HepG2 (cell line): ENCODE measurements around the gene DCDC2C. TPM values are rescaled to one million over a fixed set of nuclear protein-coding genes. Genes with fewer than 3 reads are reported as not detected.

ENCODE experiments used
- ATAC-seq: fragments of 200-7000 bp; cut with Tn5 transposase; 3 replicates; pipeline ENCODE4 v1.9.1; 2020; ENCODE audit warnings: mild to moderate bottlenecking, moderate library complexity
- BruUV-seq: library from RNA; stranded (reverse); fragments of 400-500 nt; replicated peaks from 2 replicates; lab custom pipeline; 2021; lab: Mats Ljungman, UMichigan
- CTCF ChIA-PET: fragments of 300-600 bp; formaldehyde crosslinking; extraction: SDS; loops from one replicate; lab custom pipeline; 2021; ENCODE audit warnings: low total read pairs, inconsistent platforms, low intra/inter-chr PET ratio; lab: Yijun Ruan, JAX
- POLR2A ChIA-PET: fragments of 350-600 bp; sonication (Branson Sonifier 250); formaldehyde crosslinking; loops from one replicate; lab custom pipeline; 2020; ENCODE audit warnings: antibody characterized with exemption, inconsistent platforms; lab: Yijun Ruan, JAX
- DNase-seq: peaks from one replicate; pipeline ENCODE4 v3.0.0-alpha.2; 2015; ENCODE audit warnings: low spot score
- FAIRE-seq: peaks from 3 replicates; lab custom pipeline; 2011; peaks lifted over from hg19 to GRCh38; lab: Jason Lieb, UNC
- H2AFZ ChIP-seq: one replicate; pipeline ENCODE4 v1.6.1; 2011; ENCODE audit warnings: low read length, inconsistent platforms
- H3K27ac ChIP-seq: fragments of 300-600 bp; 3 replicates; pipeline ENCODE4 v1.8.0; 2011; ENCODE audit warnings: mixed run types, mild to moderate bottlenecking, mixed read lengths, low read length, inconsistent platforms; ENCODE audit not compliant: insufficient read depth; ENCODE audit errors: extremely low read length
- H3K27me3 ChIP-seq, 2 experiments: fragments of 200-600 bp in 1 of 2; 2 replicates in 1 of 2; 3 replicates in 1 of 2; pipeline versions ENCODE4 v1.6.0 to v1.8.0; 2011; ENCODE audit warnings: low read length in 2 of 2, mild to moderate bottlenecking in 2 of 2, moderate library complexity in 2 of 2, inconsistent platforms in 1 of 2; ENCODE audit not compliant: insufficient read depth in 2 of 2, control insufficient read depth in 1 of 2
- H3K36me3 ChIP-seq, 2 experiments: fragments of 200-600 bp in 1 of 2; replicated peaks in 1 of 2; 2 replicates in 1 of 2; 3 replicates in 1 of 2; pipeline versions ENCODE4 v1.5.1 to v1.8.0; 2011; ENCODE audit warnings: low read length in 2 of 2, inconsistent platforms in 1 of 2; ENCODE audit not compliant: insufficient read depth in 2 of 2, control insufficient read depth in 1 of 2
- H3K4me1 ChIP-seq: 2 replicates; pipeline ENCODE4 v1.5.1; 2012; ENCODE audit warnings: low read length, inconsistent platforms; ENCODE audit not compliant: insufficient read depth
- H3K4me2 ChIP-seq: 2 replicates; pipeline ENCODE4 v1.6.0; 2011; ENCODE audit warnings: low read depth, low read length, inconsistent platforms
- H3K4me3 ChIP-seq, 3 experiments: fragments of 200-600 bp in 1 of 3; sonication (generic), shearing (Covaris generic) in 1 of 3; replicated peaks in 1 of 3; 2 replicates each; pipeline ENCODE4 v1.5.1; 2011 to 2016; ENCODE audit warnings: low read length in 3 of 3, inconsistent platforms in 2 of 3, low read depth in 2 of 3, mild to moderate bottlenecking in 2 of 3, control low read depth in 1 of 3, mixed read lengths in 1 of 3; ENCODE audit not compliant: insufficient read depth in 1 of 3
- H3K79me2 ChIP-seq: one replicate; pipeline ENCODE4 v1.6.1; 2011; ENCODE audit warnings: low read length, inconsistent platforms; ENCODE audit not compliant: insufficient read depth
- H3K9ac ChIP-seq: 2 replicates; pipeline ENCODE4 v1.6.0; 2011; ENCODE audit warnings: mild to moderate bottlenecking, low read depth, low read length, inconsistent platforms; ENCODE audit not compliant: insufficient read depth
- H3K9me3 ChIP-seq: 2 replicates; pipeline ENCODE4 v1.5.1; 2012; ENCODE audit warnings: mild to moderate bottlenecking, low read length
- H4K20me1 ChIP-seq: 2 replicates; pipeline ENCODE4 v1.6.0; 2011; ENCODE audit warnings: inconsistent platforms, mild to moderate bottlenecking, low read length, moderate library complexity; ENCODE audit not compliant: insufficient read depth
- AGO2 ChIP-seq: fragments of 200-400 bp; formaldehyde crosslinking; optimal IDR thresholded peaks from 2 replicates; pipeline ENCODE3; 2017; ENCODE audit warnings: mild to moderate bottlenecking, low read depth, low read length, moderate library complexity
- HNRNPH1 ChIP-seq: fragments of 200-400 bp; formaldehyde crosslinking; optimal IDR thresholded peaks from 2 replicates; pipeline ENCODE3; 2017; ENCODE audit warnings: mild to moderate bottlenecking, low read depth, low read length
- HNRNPUL1 ChIP-seq: fragments of 200-400 bp; formaldehyde crosslinking; IDR thresholded peaks from 2 replicates; pipeline ENCODE4 v1.6.1; 2017; ENCODE audit warnings: low read depth, mild to moderate bottlenecking, low read length, moderate library complexity
- IKZF4 ChIP-seq: sonication (generic); formaldehyde crosslinking; IDR thresholded peaks from 2 replicates; pipeline ENCODE4 v1.5.1; 2020; ENCODE audit warnings: borderline replicate concordance, mild to moderate bottlenecking, low read depth, missing genetic modification reagents; ENCODE audit errors: not compliant biosample characterization
- ZNF572 ChIP-seq: sonication (generic); formaldehyde crosslinking; IDR thresholded peaks from 2 replicates; pipeline ENCODE4 v1.5.1; 2020; ENCODE audit warnings: mild to moderate bottlenecking, missing genetic modification reagents
- ZNF703 ChIP-seq: sonication (generic); formaldehyde crosslinking; IDR thresholded peaks from 2 replicates; pipeline ENCODE4 v1.5.1; 2020; ENCODE audit warnings: missing genetic modification reagents, mild to moderate bottlenecking, moderate library complexity, borderline replicate concordance
- WGBS: methylation state at CpG from one replicate; pipeline ENCODE4 v1.1.6; 2017; ENCODE audit warnings: low lambda C conversion rate; 5-methylcytosine and 5-hydroxymethylcytosine counted together
- in situ Hi-C: cut with HindIII; loops from 2 replicates; pipeline ENCODE4 v1.10.0; 2017; ENCODE audit warnings: low pct_unique_long_range_greater_than_20kb; ENCODE audit not compliant: extremely low pct_ligation_motif_present
- intact Hi-C: fragments of 100-400 bp; cut with micrococcal nuclease; formaldehyde crosslinking; loops from one replicate; pipeline ENCODE4 v1.10.0; 2022; ENCODE audit not compliant: unreplicated experiment
- polyA plus RNA-seq, 8 experiments: library from polyadenylated mRNA; depleted of rRNA in 3 of 8; stranded (reverse) in 7 of 8; unstranded in 1 of 8; fragments of >200 nt; fragmentation: Illumina TruSeq in 4 of 8; extraction: Trizol in 4 of 8; gene quantifications; 2 replicates each; pipeline versions ENCODE4 v1.2.1 to v1.2.3, GENCODE V29; 2011 to 2016; ENCODE audit warnings: low read depth in 4 of 8, missing spikeins in 1 of 8, mixed read lengths in 1 of 8; ENCODE audit not compliant: insufficient read depth in 1 of 8
- total RNA-seq, 5 experiments: library from RNA; depleted of rRNA; stranded (reverse); fragments of >200 nt; fragmentation: Illumina TruSeq; extraction: Trizol; gene quantifications; 2 replicates each; pipeline ENCODE4 v1.2.3, GENCODE V29; 2016; ENCODE audit warnings: low read depth in 1 of 5
- TF ChIP-seq, protein P1 (sequence below): sonication (generic); formaldehyde crosslinking; IDR thresholded peaks from 2 replicates; pipeline ENCODE4 v1.4.0; 2020; ENCODE audit warnings: missing genetic modification reagents; ENCODE audit errors: not compliant biosample characterization
- TF ChIP-seq, protein P2 (sequence below): sonication (generic); formaldehyde crosslinking; IDR thresholded peaks from 2 replicates; pipeline ENCODE4 v1.8.0; 2022; ENCODE audit warnings: missing genetic modification reagents, mild to moderate bottlenecking, moderate library complexity, borderline replicate concordance
- TF ChIP-seq, protein P3 (sequence below): sonication (generic); formaldehyde crosslinking; IDR thresholded peaks from 2 replicates; pipeline ENCODE4 v1.4.0; 2020; ENCODE audit warnings: missing genetic modification reagents, mild to moderate bottlenecking, borderline replicate concordance
- TF ChIP-seq, protein P4 (sequence below): sonication (generic); formaldehyde crosslinking; IDR thresholded peaks from 2 replicates; pipeline ENCODE4 v1.4.0; 2020; ENCODE audit warnings: missing genetic modification reagents

DCDC2C gene
- total and polyA plus RNA-seq, 2 of the 13 experiments (the other 11 are each of a cell fraction or from before 2014, with no cell fraction given) = not detected

DNA sequence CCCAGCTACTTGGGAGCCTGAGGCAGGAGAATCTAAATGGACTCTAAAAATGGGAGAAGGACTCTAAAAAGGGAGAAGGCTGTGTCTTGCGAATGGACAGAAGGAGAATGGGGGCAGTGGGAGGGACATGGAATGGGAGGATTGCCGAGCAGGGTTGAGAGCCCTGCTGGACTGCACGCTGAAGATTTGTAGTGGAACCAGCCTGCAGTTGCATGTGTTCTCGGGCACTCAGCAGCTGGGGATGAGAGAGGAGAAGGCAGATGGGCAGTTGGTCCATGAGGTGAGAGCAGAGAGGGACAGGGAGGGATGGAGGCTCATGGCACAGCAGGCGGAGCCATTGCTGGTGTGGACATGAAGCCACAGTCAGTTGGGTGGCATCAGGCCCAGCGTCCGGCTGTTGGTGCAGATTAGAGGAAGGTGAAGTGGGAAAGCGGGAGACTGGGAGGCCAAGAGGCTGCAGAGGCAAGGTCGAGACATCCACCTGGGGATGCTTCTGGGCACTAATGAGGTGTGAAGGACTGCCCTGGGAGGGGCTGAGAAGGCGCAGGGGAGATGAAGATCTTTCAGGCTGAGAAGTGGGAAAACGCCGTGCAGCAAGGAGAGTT, 40.7 kb downstream of the DCDC2C start:
- TF ChIP-seq ZNF703 (CRISPR knock-in tag) (no peak), HNRNPUL1 (no peak), HNRNPH1 (no peak), AGO2 (no peak), IKZF4 (CRISPR knock-in tag) (no peak), ZNF572 (no peak)
- TF ChIP-seq, protein P1, sequence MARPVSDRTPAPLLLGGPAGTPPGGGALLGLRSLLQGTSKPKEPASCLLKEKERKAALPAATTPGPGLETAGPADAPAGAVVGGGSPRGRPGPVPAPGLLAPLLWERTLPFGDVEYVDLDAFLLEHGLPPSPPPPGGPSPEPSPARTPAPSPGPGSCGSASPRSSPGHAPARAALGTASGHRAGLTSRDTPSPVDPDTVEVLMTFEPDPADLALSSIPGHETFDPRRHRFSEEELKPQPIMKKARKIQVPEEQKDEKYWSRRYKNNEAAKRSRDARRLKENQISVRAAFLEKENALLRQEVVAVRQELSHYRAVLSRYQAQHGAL (CRISPR knock-in tag) = no peak
- TF ChIP-seq, protein P2, sequence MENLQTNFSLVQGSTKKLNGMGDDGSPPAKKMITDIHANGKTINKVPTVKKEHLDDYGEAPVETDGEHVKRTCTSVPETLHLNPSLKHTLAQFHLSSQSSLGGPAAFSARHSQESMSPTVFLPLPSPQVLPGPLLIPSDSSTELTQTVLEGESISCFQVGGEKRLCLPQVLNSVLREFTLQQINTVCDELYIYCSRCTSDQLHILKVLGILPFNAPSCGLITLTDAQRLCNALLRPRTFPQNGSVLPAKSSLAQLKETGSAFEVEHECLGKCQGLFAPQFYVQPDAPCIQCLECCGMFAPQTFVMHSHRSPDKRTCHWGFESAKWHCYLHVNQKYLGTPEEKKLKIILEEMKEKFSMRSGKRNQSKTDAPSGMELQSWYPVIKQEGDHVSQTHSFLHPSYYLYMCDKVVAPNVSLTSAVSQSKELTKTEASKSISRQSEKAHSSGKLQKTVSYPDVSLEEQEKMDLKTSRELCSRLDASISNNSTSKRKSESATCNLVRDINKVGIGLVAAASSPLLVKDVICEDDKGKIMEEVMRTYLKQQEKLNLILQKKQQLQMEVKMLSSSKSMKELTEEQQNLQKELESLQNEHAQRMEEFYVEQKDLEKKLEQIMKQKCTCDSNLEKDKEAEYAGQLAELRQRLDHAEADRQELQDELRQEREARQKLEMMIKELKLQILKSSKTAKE (CRISPR knock-in tag) = no peak
- TF ChIP-seq, protein P3, sequence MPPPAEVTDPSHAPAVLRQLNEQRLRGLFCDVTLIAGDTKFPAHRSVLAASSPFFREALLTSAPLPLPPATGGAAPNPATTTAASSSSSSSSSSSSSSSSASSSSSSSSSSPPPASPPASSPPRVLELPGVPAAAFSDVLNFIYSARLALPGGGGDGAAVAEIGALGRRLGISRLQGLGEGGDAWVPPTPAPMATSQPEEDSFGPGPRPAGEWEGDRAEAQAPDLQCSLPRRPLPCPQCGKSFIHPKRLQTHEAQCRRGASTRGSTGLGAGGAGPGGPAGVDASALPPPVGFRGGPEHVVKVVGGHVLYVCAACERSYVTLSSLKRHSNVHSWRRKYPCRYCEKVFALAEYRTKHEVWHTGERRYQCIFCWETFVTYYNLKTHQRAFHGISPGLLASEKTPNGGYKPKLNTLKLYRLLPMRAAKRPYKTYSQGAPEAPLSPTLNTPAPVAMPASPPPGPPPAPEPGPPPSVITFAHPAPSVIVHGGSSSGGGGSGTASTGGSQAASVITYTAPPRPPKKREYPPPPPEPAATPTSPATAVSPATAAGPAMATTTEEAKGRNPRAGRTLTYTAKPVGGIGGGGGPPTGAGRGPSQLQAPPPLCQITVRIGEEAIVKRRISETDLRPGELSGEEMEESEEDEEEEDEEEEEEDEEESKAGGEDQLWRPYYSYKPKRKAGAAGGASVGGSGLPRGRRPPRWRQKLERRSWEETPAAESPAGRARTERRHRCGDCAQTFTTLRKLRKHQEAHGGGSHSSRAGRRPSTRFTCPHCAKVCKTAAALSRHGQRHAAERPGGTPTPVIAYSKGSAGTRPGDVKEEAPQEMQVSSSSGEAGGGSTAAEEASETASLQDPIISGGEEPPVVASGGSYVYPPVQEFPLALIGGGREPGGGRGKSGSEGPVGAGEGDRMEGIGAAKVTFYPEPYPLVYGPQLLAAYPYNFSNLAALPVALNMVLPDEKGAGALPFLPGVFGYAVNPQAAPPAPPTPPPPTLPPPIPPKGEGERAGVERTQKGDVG (CRISPR knock-in tag) = no peak
- TF ChIP-seq, protein P4, sequence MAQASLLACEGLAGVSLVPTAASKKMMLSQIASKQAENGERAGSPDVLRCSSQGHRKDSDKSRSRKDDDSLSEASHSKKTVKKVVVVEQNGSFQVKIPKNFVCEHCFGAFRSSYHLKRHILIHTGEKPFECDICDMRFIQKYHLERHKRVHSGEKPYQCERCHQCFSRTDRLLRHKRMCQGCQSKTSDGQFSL = no peak
- Histone ChIP-seq H3K4me2 (no peak overlapping the region), H3K9ac (no peak overlapping the region), H2AFZ (no peak overlapping the region), H3K27ac (no peak overlapping the region), H3K9me3 (no peaks in the 10 kb centered on the region), H3K36me3 (no peaks in the 10 kb centered on the region), H3K4me1 (no peaks in the 10 kb centered on the region), H3K4me3 (no peak overlapping the region), H4K20me1 (no peaks in the 10 kb centered on the region), H3K27me3 (peaks cover 8 to 43% of the 10 kb centered on the region in 2 experiments; a peak in 3 of 5 replicates), H3K79me2 (no peaks in the 10 kb centered on the region)
- ChIA-PET POLR2A (no interaction called here), CTCF (no interaction called here)
- WGBS = 37% methylated on average over 12 of the region's 12 CpGs
- no peak for FAIRE-seq
- no peak for ATAC-seq
- in situ Hi-C loops = no loop called here
- intact Hi-C loops = no loop called here
- no TSS peak for BruUV-seq
- DNase-seq = no peak
